Muscle of leg (tissue), 11 donors: ENCODE results near the gene CT55. TPM values are rescaled to one million over a fixed set of nuclear protein-coding genes. Genes with fewer than 3 reads are reported as not detected.
"Not testable (repeated sequence)": the region's sequence is repeated elsewhere in the genome, so short reads cannot be mapped to it uniquely, and the experiment has no call there.

Source experiments
- DNase-seq: peaks from one replicate; pipeline ENCODE4 v3.0.0; 2013
- H3K27ac ChIP-seq: one replicate; pipeline ENCODE4 v1.5.1; 2013; ENCODE audit warnings: mild to moderate bottlenecking, low read length, control low read depth
- H3K27me3 ChIP-seq: one replicate; pipeline ENCODE4 v1.6.1; 2013; ENCODE audit warnings: low read length; ENCODE audit not compliant: control insufficient read depth, insufficient read depth
- H3K36me3 ChIP-seq: one replicate; pipeline ENCODE4 v1.6.1; 2013; ENCODE audit warnings: low read length; ENCODE audit not compliant: control insufficient read depth, insufficient read depth
- H3K4me1 ChIP-seq: one replicate; pipeline ENCODE4 v1.6.1; 2013; ENCODE audit warnings: low read length; ENCODE audit not compliant: control insufficient read depth, insufficient read depth
- H3K4me3 ChIP-seq: one replicate; pipeline ENCODE4 v1.5.1; 2013; ENCODE audit warnings: low read length, control low read depth
- H3K9me3 ChIP-seq: replicated peaks from 2 replicates; pipeline ENCODE4 v1.6.1; 2013; ENCODE audit warnings: low read depth, low read length; ENCODE audit not compliant: control insufficient read depth
- WGBS: methylation state at CpG from one replicate; pipeline ENCODE4 v1.1.5; 2013; ENCODE audit warnings: missing lambda C conversion rate; ENCODE audit not compliant: insufficient coverage; 5-methylcytosine and 5-hydroxymethylcytosine counted together
- polyA plus RNA-seq, 8 donors: library from polyadenylated mRNA; unstranded; fragments of 120-200 nt; gene quantifications; one replicate each; pipeline versions ENCODE4 v1.2.1 to v1.2.3, GENCODE V29; 2013; ENCODE audit warnings: inconsistent platforms in 1 of 8, low replicate concordance in 1 of 8; ENCODE audit not compliant: insufficient read length in 8 of 8, insufficient read depth in 1 of 8
- total RNA-seq: library from RNA; stranded (reverse); fragments of 120-200 nt; gene quantifications from one replicate; pipeline ENCODE4 v1.2.4, GENCODE V29; 2013

CT55 gene
- total and polyA plus RNA-seq, 9 donors = 0.11 to 0.62 (median 0.25) TPM; not detected in 1

DNA sequence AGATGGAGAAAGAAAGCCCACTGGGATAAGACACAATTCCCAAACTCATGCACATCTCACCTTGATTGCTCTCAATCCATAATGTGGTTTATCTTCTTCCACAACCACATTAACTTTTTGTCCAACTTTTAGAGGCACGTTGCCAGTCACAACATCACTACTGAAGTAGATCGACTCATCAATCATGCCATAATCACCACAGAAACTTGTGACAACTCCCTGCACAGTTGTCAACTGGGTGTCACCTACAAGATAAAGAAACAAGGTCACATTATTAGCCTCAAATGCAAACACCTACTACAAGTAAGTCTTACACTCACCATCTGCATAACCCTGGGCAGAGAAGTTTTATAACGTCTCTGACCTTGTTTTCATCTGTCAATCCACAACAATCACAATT is 1.7 kb downstream of the CT55 start:
- H3K4me3 ChIP-seq, H3K27ac ChIP-seq, H3K4me1 ChIP-seq, H3K9me3 ChIP-seq, H3K36me3 ChIP-seq, DNase-seq, H3K27me3 ChIP-seq: not testable (repeated sequence)
- WGBS = 86% methylated on average over 1 of the region's 3 CpGs

DNA sequence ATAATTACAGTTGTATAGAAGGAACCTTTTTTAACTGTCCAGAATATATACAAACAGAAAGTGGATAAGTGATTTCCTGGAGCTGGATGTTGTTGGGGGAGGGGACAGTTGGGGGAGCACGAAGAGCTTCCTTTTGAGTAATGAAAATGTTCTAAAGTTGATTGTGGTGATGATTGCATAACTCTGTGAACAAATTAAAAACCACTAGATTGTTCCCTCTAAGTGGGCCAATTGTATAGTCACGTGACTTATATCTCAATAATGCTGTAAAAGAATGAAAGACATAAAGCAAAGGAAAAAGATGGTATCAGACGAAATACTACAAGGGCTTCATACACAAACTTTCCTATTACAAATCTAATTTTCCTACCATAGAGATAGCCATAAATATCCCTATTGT is 2.7 kb downstream of the CT55 start:
- Histone ChIP-seq H3K27me3 (peaks cover 2% of the 10 kb centered on the region), H3K27ac (no peak overlapping the region), H3K4me1 (no peaks in the 10 kb centered on the region), H3K9me3 (no peaks in the 10 kb centered on the region), H3K4me3 (no peak overlapping the region), H3K36me3 (no peaks in the 10 kb centered on the region)
- no peak for DNase-seq
- WGBS = no CpG with 5 or more reads among the region's 3 CpGs

DNA sequence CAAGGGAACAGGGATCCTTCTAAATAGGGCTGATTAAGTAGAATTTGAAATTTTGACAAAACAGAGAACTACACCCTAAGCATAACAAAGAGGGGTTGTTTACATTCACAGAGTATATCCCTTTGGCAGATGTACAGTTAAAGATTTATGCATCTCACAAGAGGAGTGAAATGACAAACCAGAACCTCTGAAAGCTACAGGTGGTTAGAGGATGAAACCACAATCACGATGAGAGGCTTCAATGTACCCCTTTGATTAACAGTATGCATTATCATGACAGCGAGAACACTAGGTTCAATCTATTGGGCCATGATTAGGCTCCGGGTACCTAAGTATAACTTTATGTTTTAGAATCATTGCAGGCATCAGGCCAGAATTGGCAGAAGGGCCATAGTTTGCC is 16.5 kb downstream of the CT55 start:
- H3K36me3 ChIP-seq, H3K27ac ChIP-seq, H3K4me1 ChIP-seq, H3K4me3 ChIP-seq, DNase-seq, H3K9me3 ChIP-seq, H3K27me3 ChIP-seq: not testable (repeated sequence)
- no CpG with 5 or more reads among the region's 3 CpGs for WGBS

DNA sequence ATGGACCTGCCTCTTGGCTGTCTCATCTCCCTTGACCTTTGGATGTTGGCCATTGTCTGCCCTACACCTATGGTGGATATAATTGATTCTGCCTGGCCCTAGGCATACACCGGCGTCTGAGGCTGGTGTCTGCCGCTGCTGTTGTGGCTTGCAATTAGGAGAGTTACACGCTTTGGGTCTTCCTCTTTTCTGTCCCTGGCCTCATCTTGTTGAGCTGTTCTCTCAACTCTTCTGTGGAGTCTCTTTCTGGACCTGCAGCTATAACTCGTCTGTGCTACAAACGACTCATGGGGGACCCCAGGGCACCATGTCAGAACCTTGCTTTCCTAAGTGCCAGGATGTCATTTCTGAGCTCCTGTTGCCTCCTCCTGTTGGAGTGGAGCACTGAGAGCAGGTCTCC is 45.1 kb downstream of the CT55 start:
- not testable (repeated sequence) for H3K4me1 ChIP-seq, H3K4me3 ChIP-seq, H3K27ac ChIP-seq, H3K9me3 ChIP-seq, DNase-seq, H3K27me3 ChIP-seq, H3K36me3 ChIP-seq
- WGBS = no CpG with 5 or more reads among the region's 6 CpGs

DNA sequence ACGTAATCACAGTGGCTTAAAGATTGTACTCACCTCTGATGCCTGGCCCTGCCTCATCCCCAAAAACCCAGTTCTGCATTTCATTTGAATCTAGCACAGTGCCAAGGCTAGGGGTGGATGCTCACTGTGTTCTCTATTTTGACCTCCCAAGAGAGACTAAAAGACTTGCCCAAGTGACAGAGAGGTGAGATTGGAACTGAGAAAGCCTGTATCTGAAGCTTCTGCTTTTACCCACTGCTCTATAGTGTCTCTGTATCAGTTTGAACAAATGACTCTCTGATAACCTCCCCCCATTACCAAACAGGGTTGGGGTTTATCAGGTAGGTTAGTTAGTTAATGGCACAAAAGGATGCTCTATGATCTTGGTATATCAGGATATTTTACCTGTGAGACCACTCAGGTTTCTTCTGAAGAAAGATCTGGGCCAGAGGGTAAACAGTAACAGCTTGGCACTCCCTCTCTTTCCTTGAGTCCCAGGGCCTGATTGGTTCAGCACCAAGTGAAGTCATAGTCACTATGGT is 51.1 kb downstream of the CT55 start, which contains the start of gene ETDB:
ETDB (minus strand) TSS at position 471 of the 521 bp plus-strand sequence. CDS start 1,265 bp downstream, outside the sequence.
- H3K4me3 ChIP-seq, H3K4me1 ChIP-seq, H3K27ac ChIP-seq, H3K27me3 ChIP-seq, H3K9me3 ChIP-seq, DNase-seq, H3K36me3 ChIP-seq: not testable (repeated sequence)
- no CpG with 5 or more reads among the region's 1 CpG for WGBS

DNA sequence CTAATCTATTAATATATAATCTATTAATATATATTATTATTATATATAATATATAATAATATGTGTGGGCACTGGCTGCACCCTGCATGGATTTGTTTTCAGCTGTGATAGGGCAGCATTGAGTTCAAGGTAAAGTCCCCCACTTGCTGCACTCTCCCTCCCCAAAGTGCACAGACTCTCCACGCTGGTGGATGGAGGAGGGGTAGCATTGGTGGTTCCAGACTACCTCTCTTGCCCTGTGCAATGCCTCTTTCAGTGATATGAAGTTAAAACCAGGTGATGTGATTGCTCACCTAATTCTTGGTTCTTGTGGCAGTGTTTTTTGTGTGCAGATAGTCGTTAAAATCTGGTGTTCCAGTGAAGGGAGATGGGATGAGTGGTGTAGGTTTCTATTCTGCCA is 55.1 kb downstream of the CT55 start:
- not testable (repeated sequence) for H3K4me3 ChIP-seq, H3K36me3 ChIP-seq, H3K4me1 ChIP-seq, H3K27me3 ChIP-seq, H3K9me3 ChIP-seq, DNase-seq, H3K27ac ChIP-seq
- WGBS = no CpG with 5 or more reads among the region's 2 CpGs

DNA sequence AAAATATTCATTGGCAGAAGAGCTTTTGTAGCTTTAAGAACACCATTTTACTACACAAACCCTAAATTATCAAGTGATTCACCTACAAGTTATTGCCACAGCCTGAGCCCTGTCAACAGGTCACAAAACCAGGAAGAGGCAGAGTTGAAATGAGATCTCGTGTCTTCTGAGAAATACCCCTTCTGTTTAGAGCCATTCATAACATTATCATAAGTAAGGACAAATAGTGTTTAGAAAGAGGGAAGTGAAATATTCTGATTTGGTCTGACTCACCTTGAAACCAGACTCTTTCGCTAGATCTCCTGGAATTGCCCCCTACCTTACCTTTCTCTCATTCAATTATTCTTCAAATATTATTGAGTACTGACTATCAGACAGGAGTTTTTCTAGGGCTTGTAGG is 56.8 kb downstream of the CT55 start:
- Histone ChIP-seq H3K4me3 (no peak overlapping the region), H3K9me3 (no peaks in the 10 kb centered on the region), H3K27me3 (peaks cover 4% of the 10 kb centered on the region), H3K4me1 (no peaks in the 10 kb centered on the region), H3K36me3 (no peaks in the 10 kb centered on the region), H3K27ac (no peak overlapping the region)
- DNase-seq = no peak
- WGBS = no CpG with 5 or more reads among the region's 2 CpGs

DNA sequence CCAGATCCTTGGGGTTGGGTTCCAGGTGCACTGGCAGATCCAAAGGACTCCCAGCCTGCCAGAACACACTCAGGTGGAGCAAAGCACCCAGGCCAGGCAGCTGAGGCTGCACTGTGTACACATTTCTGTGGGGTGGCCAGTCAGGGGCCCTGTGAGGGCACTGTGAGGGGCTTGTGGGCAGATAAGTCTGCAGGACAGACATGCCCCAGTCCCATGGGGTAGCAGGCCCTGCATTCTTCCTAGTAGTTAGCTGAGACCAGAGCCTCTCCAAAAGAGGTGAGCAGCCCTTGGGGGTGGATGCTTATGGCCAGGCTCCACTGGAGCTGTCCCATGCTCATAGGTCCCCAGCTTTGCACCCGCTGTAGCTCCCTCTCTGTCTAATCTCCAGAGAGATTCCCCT is 58.5 kb downstream of the CT55 start:
- no peak for DNase-seq
- Histone ChIP-seq H3K9me3 (no peaks in the 10 kb centered on the region), H3K27ac (no peak overlapping the region), H3K4me3 (no peak overlapping the region), H3K36me3 (no peaks in the 10 kb centered on the region), H3K27me3 (peaks cover 4% of the 10 kb centered on the region), H3K4me1 (no peaks in the 10 kb centered on the region)
- WGBS = 71% methylated on average over 1 of the region's 1 CpG

DNA sequence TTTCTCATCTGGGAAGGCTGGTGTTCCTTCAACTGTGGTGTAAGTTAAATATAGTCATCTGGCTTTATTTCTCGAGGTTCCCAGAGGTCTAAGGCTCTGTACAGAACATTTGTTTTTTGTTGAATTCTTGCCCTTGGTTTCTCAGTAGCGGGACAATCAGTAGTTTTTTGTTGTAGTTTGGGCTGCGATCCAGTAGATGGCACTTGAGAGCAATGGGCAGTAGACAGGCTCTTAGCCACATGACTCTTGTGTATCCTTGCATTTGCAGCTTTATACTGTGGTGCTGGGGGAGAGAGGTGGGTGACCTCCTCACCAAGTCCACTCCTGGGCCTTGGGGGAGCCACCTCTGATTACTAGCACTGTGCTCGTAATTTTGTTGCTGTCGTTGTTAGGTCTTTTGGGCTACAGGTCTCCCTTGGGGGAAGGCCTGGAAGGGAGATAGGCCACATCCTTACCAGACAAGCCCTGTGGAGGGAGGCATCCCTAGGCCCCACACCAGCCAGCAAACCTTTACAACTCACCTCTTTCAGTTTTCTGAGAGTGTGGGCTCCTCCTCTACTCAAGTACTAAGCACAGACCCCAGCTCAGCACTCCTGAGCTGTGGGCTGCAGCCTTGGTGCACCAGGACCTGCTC is 59.0 kb downstream of the CT55 start:
- Histone ChIP-seq H3K27ac (no peak overlapping the region), H3K4me1 (no peaks in the 10 kb centered on the region), H3K27me3 (peaks cover 4% of the 10 kb centered on the region), H3K4me3 (no peak overlapping the region), H3K36me3 (no peaks in the 10 kb centered on the region), H3K9me3 (no peaks in the 10 kb centered on the region)
- 0% methylated on average over 1 of the region's 5 CpGs for WGBS
- DNase-seq = peak; percentile 17

DNA sequence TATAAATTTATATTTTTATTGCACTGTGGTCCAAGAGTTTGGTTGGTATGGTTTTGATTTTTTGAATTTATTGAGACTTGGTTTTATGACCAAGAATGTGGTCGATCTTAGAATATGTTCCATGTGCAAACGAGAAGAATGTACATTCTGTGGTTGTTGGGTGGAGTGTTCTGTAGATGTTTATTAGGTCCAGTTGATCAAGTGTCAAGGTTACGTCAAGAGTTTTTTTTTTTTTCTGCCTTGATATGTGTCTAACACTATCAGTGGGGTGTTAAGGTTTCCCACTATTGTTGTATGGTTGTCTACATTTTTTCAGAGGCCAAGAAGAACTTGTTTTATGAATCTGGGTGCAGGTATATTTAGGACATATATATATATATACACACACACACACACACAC is 61.6 kb downstream of the CT55 start:
- no peak for DNase-seq
- Histone ChIP-seq H3K36me3 (no peaks in the 10 kb centered on the region), H3K4me1 (no peaks in the 10 kb centered on the region), H3K4me3 (no peak overlapping the region), H3K27ac (no peak overlapping the region), H3K9me3 (no peaks in the 10 kb centered on the region), H3K27me3 (peaks cover 9% of the 10 kb centered on the region)
- WGBS = 56% methylated on average over 1 of the region's 3 CpGs
